ENCODE measurements around the gene NOS2. TPM values are rescaled to one million over a fixed set of nuclear protein-coding genes. Genes with fewer than 3 reads are reported as not detected.

Gene NOS2
- total RNA-seq, 4 donors from 2014 or later = 0.09 to 2.8 (median 0.62) TPM; not detected in 1

DNA sequence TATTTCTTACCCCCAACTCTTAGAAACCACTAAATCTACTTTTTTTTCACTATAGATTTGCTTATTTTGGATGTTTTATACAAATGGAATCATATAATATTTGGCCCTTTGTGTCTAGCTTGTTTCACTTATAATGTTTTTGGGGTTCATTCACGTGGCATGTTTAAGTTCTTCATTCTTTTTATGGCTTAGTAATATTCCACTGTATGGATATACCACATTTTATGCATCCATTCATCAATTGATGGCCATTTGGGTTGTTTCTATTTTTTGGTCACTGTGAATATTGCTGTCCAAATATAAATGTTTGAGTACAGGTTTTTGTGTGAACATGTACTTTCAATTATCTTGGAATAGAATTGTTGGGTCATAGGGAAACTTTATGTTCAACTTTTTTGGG lies 9.2 kb upstream of the NOS2 start:
- intact Hi-C loops (cut with DNase I; ENCODE audit: low total_unique reads) = loop anchor here (10.0 kb wide), 1 partner anchor 65 kb away; no protein-coding TSS in a partner anchor
- H3K4me3 ChIP-seq = no peak overlapping the region
- TF ChIP-seq, protein P1, sequence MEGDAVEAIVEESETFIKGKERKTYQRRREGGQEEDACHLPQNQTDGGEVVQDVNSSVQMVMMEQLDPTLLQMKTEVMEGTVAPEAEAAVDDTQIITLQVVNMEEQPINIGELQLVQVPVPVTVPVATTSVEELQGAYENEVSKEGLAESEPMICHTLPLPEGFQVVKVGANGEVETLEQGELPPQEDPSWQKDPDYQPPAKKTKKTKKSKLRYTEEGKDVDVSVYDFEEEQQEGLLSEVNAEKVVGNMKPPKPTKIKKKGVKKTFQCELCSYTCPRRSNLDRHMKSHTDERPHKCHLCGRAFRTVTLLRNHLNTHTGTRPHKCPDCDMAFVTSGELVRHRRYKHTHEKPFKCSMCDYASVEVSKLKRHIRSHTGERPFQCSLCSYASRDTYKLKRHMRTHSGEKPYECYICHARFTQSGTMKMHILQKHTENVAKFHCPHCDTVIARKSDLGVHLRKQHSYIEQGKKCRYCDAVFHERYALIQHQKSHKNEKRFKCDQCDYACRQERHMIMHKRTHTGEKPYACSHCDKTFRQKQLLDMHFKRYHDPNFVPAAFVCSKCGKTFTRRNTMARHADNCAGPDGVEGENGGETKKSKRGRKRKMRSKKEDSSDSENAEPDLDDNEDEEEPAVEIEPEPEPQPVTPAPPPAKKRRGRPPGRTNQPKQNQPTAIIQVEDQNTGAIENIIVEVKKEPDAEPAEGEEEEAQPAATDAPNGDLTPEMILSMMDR (IDR thresholded peaks at IDR 0.05) = no peak
- no peak for TF ChIP-seq POLR2A (IDR thresholded peaks at IDR 0.05)
- no peak for DNase-seq
- H3K4me1 ChIP-seq = no peaks in the 10 kb centered on the region
- H3K36me3 ChIP-seq = no peaks in the 10 kb centered on the region
- no peaks in the 10 kb centered on the region for H3K27me3 ChIP-seq
- H3K9me3 ChIP-seq = no peaks in the 10 kb centered on the region
- H3K27ac ChIP-seq = no peak overlapping the region

DNA sequence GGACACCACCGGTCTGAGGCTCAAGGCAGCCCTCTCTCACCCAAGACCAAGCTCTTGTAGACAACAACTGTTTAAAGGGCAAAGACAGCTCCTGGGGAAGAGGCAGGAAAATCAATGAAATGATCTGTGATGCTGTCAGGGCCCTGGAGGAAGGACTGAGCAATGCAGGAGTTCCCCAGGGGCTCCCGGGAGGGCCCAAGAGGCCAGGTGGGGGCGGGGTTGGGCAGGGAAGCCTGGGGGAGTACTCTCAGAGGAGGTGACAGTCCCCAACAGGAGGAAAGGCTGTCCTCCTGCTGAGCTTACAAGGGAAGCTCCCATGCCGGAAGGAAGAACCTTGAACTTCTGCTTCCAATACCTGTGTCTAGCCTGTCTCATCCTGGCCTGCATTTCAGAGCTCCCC lies 8.3 kb upstream of the NOS2 start:
- intact Hi-C loops (cut with DNase I; ENCODE audit: low total_unique reads) = loop anchor here (10.0 kb wide), 1 partner anchor 66 kb away; no protein-coding TSS in a partner anchor
- no peak for TF ChIP-seq POLR2A (IDR thresholded peaks at IDR 0.05)
- TF ChIP-seq, protein P1 (IDR thresholded peaks at IDR 0.05) = no peak
- DNase-seq = no peak

DNA sequence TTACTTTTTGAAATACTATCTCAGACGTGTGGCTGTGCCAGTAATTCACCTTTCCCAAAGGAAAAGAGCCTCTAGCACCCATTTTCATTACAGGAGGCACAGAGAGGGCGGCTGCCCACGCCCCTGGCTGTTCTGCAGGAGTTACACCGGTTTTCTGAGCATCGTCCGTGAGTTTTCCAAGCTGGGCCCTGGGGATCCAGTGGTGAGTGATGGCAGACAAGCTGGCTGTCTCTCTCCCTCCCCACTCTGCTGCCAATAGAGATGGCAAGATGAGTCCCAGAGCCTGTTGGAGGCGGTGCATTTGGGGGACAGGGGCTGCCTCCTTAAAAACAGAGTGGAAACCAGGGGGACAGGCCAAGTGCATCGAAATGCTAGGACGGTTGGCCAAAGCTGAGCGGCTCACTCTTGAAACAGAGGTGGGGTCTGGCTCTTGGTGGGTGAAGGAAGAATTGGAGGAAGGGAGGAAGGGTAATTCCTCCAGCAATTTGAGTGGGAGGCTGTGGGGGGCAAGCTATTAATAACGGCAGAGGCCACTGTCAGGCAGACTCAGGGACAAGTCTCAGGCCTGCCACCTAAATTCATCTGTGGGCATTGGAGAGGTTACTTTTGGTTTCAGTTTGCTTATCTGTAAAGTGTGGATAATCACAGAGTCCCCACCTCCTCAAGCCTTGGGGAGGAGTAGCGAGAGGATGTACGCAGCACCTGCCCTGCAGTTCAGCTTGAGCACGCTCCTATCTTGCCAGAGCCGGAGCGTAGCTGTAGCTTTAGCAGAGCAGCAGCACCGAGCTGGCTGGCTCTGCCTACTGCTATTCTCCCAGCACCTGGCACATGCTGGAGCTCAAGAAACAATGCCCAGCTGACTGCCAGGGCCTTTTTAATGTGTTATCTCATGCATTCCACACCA lies 7.5 kb upstream of the NOS2 start:
- no peak for DNase-seq
- Histone ChIP-seq H3K4me3 (no peak overlapping the region), H3K27ac (no peak overlapping the region), H3K9me3 (no peaks in the 10 kb centered on the region), H3K4me1 (no peaks in the 10 kb centered on the region), H3K36me3 (no peaks in the 10 kb centered on the region), H3K27me3 (no peaks in the 10 kb centered on the region)
- TF ChIP-seq POLR2A (IDR thresholded peaks at IDR 0.05) = no peak
- TF ChIP-seq, protein P1 (IDR thresholded peaks at IDR 0.05) = no peak
- intact Hi-C loops (cut with DNase I; ENCODE audit: low total_unique reads) = loop anchor here (10.0 kb wide), 1 partner anchor 67 kb away; no protein-coding TSS in a partner anchor

More for the DNA sequence above, 8.3 kb upstream of the NOS2 start:
- Histone ChIP-seq H3K36me3 (no peaks in the 10 kb centered on the region), H3K27ac (no peak overlapping the region), H3K9me3 (no peaks in the 10 kb centered on the region), H3K27me3 (no peaks in the 10 kb centered on the region), H3K4me1 (no peaks in the 10 kb centered on the region), H3K4me3 (no peak overlapping the region)

DNA sequence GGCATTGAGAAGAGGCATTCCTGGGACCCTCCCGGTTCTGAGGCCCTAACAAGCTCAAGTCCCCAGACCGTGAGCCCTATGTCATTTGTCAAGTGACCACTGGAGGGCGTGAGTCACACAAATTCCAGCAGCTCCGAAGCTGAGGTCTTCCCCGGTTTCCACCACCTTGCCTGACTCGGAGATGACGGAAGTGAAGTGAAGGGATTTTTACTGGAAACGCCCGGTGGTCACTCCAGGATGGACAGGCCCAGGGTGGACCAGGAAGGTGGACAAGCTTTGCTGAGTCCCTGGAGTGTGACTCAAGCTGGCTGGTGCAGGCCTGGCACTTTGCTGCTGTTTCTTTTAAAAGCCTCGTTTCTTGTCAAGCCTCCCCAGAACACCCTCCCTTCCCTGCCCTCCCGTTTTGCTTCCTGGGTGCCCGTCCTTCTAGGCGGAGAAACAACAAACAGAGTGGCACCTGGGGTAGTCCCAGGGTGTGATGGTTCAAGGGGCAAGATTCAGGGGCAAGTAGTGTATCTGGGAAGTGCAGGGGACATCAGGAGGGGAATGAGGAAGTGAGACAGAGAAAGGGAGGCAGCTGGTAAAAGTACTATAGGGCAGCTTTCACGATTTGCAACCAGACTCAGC lies 5.3 kb upstream of the NOS2 start:
- H3K27ac ChIP-seq = no peak overlapping the region
- no peak for TF ChIP-seq POLR2A (IDR thresholded peaks at IDR 0.05)
- TF ChIP-seq, protein P1 (IDR thresholded peaks at IDR 0.05) = peak; percentile 66 to 81 (median 72)
- intact Hi-C loops (cut with DNase I; ENCODE audit: low total_unique reads) = loop anchor here (10.0 kb wide), 1 partner anchor 69 kb away; no protein-coding TSS in a partner anchor
- no peaks in the 10 kb centered on the region for H3K36me3 ChIP-seq
- DNase-seq = peak; percentile 72 to 78
- H3K27me3 ChIP-seq = no peaks in the 10 kb centered on the region
- H3K4me1 ChIP-seq = no peaks in the 10 kb centered on the region
- no peaks in the 10 kb centered on the region for H3K9me3 ChIP-seq
- H3K4me3 ChIP-seq = peak overlapping the region in 1 of 2 donors; percentile 24

DNA sequence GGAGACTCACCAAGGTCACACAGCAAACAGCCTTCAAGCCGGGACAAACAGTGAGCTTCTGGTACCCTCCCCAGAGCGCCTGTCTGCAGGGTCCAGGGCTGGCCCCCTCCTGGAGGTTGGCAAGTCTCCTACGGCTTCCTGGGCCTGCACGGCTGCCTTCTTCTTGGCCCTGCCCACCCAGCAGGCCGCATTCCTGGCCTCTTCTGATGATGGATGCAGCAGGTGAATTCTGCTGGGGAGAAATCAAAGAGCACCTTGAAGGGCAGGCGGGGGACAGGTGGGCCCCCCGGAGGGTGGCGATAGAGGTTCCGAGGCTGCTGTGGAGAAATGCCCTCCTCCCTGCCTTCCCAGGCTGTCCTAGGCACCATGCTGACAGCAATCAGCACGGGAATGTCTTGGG lies 3.8 kb upstream of the NOS2 start:
- H3K9me3 ChIP-seq = no peaks in the 10 kb centered on the region
- no peaks in the 10 kb centered on the region for H3K36me3 ChIP-seq
- DNase-seq = no peak
- no peak overlapping the region for H3K27ac ChIP-seq
- no peaks in the 10 kb centered on the region for H3K4me1 ChIP-seq
- no peaks in the 10 kb centered on the region for H3K27me3 ChIP-seq
- no peak for TF ChIP-seq POLR2A (IDR thresholded peaks at IDR 0.05)
- TF ChIP-seq, protein P1 (IDR thresholded peaks at IDR 0.05) = no peak
- no peak overlapping the region for H3K4me3 ChIP-seq
- intact Hi-C loops (cut with DNase I; ENCODE audit: low total_unique reads) = loop anchor here (10.0 kb wide), 1 partner anchor 71 kb away; no protein-coding TSS in a partner anchor

Data from uterus (tissue), 4 donors.